GM21737 (cell line): Measurements from ENCODE around the gene ALOXE3.

Experiments
- ATAC-seq: cut with Tn5 transposase; IDR thresholded peaks from one replicate; pipeline ENCODE4 v1.9.1; 2021; ENCODE audit warnings: mild to moderate bottlenecking, moderate library complexity; ENCODE audit not compliant: unreplicated experiment

Gene ALOXE3

DNA sequence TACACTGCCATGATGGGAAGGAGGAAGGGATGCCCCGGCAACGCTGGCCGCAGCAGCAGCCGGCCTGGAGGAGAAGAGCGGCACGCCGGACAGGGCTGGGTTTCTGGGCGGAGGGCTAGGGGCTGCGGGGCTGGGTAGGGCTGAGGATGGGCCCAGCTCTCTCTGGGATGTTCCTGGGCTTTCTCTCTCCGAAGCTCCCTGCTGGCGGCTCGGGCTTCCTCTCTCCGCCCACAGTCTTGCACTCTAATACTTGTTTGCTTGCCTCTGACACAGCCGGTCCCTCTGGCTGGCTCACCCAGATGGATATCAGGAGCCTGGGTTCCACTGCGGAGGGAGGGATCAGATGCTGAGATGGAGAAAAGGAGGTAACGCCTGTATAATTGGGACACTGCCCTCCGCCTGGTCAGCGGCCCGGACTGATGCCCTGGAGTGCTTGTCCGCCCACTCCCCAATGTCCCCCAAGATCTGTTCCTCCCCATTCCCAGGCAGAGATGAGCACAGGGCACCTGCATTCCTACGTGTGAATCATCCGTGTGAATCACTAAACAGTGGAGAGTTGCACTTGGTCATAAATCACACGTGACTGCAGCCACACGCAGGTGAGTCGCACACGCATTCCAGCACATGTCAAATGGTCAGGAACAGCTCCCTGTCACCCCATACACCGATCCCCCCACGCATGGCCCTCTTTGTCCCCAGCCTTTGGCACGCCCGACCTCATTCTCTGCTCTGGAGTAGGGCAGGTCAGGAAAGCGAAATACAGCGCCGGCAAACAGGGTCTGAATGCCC lies at the start of gene ALOXE3:
TSS of gene ALOXE3 (minus strand) at position 535 of the 789 bp plus-strand sequence. CDS start at position 11, 524 bp downstream.
- no peak for ATAC-seq

GRCh38 chr17:8167526-8167925 lies 49.2 kb upstream of the ALOXE3 start:
- no peak for ATAC-seq

GRCh38 chr17:8166731-8167130 lies 48.4 kb upstream of the ALOXE3 start:
- ATAC-seq = no peak

- ATAC-seq = no peak
Measured at GRCh38 chr17:8164815-8165131, 46.5 kb upstream of the ALOXE3 start.

GRCh38 chr17:8163978-8164814 lies 45.9 kb upstream of the ALOXE3 start:
- no peak for ATAC-seq

DNA sequence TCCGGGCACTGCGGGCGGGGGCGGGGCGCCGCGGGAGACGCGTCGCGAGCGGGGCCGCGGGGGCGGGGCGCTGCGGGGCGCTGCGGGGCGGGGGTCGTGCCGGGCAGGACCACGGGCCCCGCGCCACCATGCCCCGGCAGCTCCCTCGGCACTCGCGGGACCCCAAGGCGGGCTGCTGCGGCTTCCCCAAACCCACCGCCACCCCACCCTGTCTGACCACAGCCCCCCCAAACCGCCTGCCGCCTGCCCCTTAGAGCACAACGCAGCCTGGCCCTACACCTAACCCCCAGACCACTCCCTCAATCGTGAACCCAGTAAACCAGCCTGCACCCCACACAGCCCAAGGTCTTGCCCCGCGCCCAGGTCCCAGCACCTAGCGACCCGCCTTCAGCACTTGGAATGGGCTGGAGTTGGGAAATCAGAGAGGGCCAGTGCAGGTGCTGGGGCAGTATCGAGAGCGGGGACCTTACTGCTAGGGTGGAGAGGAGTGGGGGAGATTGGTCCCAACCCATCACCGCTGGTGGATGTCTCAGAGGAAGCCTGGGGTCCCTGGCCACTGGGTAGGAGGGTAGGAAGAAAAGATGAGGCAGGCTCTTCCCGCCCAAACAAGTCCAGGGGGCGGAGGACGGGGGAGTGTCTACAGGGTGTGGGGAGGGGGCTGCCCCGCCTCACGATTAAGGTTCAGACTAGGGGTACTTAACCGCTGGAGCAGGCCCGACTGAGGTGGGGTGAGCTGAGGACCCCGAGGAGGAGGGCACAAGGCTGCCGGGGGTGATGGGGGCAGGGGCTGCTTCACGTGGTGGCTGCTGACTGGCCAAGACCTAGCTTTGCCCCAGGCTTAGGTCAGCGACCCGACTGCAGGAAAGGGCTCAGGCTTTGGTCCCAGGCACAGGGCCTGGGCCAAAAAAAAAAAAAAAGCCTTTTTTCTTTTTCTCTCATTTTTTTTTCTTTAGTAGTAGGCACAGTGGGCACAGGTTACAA lies 45.0 kb upstream of the ALOXE3 start:
- no peak for ATAC-seq

- ATAC-seq = no peak
Measured at GRCh38 chr17:8162233-8162996, 44.1 kb upstream of the ALOXE3 start, which contains the start of gene VAMP2. Gene VAMP2 (minus strand): TSS chr17:8162948. CDS start chr17:8162879, 69 bp downstream.

GRCh38 chr17:8161289-8162232 lies 43.2 kb upstream of the ALOXE3 start:
- no peak for ATAC-seq

- ATAC-seq = no peak
Measured at GRCh38 chr17:8160741-8161221, 42.5 kb upstream of the ALOXE3 start.

GRCh38 chr17:8160224-8160577 lies 41.9 kb upstream of the ALOXE3 start:
- no peak for ATAC-seq

DNA sequence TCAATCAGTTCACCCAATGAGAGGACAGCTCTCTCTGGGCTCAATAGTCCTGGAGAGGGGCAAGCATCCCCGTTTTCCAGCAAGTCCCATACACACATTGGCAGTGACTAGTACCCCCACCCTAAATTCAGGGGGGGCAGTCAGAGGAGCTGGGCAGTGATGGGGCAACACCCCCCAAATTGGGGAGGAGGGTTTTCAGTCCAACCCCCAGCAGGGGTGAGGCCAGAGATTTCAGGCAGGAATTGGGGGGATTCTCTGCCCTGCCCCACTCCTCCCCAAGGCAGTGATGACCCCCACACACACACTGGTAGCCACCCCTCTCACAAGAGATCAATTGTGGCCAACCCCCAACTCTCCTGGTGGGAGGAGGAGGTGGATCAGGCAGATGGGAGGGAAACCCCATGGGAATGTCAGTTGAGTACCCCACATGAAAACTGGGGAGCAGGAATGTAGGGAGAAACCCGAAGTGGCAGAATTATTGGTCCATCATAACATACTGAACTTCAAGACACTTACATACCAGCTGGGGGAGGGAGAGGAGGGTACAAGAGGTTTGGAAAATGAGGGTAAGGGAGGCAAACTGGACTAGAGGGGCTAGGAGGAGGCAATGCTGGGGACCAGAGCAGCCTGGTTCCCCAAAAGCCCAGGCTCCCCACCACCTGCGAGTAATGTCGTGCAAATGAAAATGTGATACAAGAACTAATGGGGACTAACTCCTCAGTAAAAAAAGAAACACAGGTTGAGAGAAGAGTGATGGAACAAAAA lies 41.3 kb upstream of the ALOXE3 start:
- no peak for ATAC-seq

DNA sequence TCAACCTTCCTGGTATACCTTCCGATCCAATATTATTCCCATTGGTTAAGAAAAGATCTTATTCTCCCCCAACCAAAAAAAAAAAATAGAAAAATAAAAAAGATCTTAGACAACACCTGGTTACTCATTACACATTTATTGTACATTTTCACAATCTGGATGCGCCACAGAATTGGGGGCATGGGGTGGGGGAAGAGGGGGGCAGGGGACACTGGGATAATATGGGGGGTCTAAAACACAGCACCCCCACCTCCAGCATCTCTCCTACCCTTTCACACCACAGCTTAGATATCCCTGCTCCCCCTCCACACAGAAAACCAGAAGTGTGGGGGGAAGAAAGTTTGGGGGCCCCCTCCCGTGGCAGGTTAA lies 40.7 kb upstream of the ALOXE3 start:
- no peak for ATAC-seq

DNA sequence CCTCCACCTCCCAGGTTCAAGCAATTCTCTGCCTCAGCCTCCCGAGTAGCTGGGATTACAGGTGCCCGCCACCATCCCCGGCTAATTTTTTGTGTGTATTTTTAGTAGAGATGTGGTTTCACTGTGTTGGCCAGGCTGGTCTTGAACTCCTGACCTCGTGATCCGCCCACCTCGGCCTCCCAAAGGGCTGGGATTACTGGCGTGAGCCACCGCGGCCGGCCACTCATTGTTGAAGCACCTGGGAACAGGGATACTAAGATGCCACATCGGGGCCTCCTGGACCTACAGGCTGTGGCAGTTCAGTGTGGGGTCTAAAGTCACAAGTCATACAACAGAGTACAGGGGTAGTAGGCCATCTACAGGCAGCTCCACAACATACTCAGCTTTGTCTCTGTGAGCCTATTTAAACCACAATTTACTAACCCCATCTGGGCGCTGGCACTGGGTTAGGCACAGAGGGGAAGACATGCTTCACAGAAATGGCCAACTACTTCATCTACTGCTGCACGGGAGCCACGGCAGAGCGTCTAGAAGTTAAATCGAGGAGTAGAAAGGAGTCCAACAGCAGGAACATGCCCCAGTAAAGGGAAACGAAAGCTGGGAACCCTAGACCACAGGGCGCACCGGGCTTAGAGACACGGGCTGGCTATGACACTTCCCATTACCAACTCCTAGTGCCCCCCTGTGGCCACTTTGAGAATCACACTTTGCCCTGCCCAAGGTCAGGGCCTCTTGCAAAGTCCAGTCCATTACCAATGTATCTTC lies 40.1 kb upstream of the ALOXE3 start:
- peak; percentile 17 for ATAC-seq

DNA sequence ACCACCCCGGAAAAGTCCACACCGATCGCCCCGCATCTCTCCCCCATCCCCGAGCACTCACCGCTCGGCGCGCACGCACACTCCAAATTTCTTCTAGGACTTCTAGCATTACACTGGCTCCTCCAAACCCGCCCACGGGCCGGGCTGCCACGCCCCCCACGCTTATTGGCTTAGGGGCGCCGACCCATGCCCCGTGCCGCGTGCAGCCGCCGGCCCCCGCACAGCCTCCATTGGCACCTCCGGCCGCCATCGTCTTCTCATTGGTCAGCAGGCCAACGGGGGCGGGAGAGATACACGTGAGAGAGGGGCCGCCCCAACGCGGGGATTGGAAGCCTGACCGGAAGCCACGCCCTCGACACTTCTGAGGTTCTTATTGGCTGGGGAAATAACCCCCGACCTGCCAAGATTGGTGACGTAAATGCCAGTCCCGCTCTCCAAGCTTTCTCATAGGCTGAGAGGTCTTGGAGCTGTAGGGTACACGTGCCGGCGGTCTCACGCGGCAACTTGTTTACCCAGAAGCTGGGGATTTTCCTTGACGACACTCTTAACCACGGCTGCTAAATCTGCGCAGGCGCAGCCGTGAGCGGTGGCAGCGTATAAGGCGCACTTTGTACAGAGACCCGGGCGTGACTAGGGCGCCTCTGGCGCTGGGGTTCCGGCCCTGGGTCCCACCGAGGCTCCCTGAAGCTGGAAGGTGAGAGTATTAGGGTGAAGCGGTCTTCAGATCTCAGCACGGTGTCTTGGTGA lies 38.1 kb upstream of the ALOXE3 start:
- peak; percentile 68 for ATAC-seq

- ATAC-seq = no peak
Measured at GRCh38 chr17:8155996-8156245, 37.6 kb upstream of the ALOXE3 start.

- ATAC-seq = no peak
Measured at GRCh38 chr17:8155231-8155995, 37.1 kb upstream of the ALOXE3 start.
